Spleen (tissue), 11 donors: ENCODE results near the gene PDE4D. TPM values are rescaled to one million over a fixed set of nuclear protein-coding genes. Genes with fewer than 3 reads are reported as not detected.

Experiments
- DNase-seq: peaks from one replicate; pipeline ENCODE4 v3.0.0-alpha.2; 2020
- H3K27ac ChIP-seq, 8 donors: fragments of 200-600 bp; sonication (generic) in 7 of 8; 1 replicate in 4 of 8; 2 replicates in 4 of 8; pipeline versions ENCODE4 v1.5.0 to v1.8.0; 2016 to 2021; ENCODE audit warnings: inconsistent platforms in 4 of 8, mild to moderate bottlenecking in 4 of 8, moderate library complexity in 1 of 8
- H3K27me3 ChIP-seq, 7 donors: fragments of 200-600 bp; sonication (generic) in 6 of 7; replicated peaks in 1 of 7; 1 replicate in 4 of 7; 2 replicates in 3 of 7; pipeline versions ENCODE4 v1.5.0 to v1.8.0; 2016 to 2021; ENCODE audit warnings: inconsistent platforms in 3 of 7, mild to moderate bottlenecking in 1 of 7
- H3K36me3 ChIP-seq, 6 donors: fragments of 200-600 bp; sonication (generic) in 5 of 6; 1 replicate in 4 of 6; 2 replicates in 2 of 6; pipeline versions ENCODE4 v1.5.0 to v1.8.0; 2016 to 2021; ENCODE audit warnings: inconsistent platforms in 2 of 6
- H3K4me1 ChIP-seq, 6 donors: fragments of 200-600 bp; sonication (generic) in 5 of 6; 1 replicate in 3 of 6; 2 replicates in 3 of 6; pipeline versions ENCODE4 v1.5.0 to v1.8.0; 2016 to 2021; ENCODE audit warnings: inconsistent platforms in 3 of 6
- H3K4me3 ChIP-seq, 8 donors: fragments of 200-600 bp; sonication (generic) in 7 of 8; 1 replicate in 4 of 8; 2 replicates in 4 of 8; pipeline versions ENCODE4 v1.5.0 to v1.8.0; 2016 to 2021; ENCODE audit warnings: inconsistent platforms in 4 of 8, mild to moderate bottlenecking in 4 of 8, moderate library complexity in 2 of 8
- H3K9me3 ChIP-seq, 8 donors: fragments of 200-600 bp; sonication (generic) in 7 of 8; 1 replicate in 4 of 8; 2 replicates in 4 of 8; pipeline versions ENCODE4 v1.5.0 to v1.8.0; 2016 to 2021; ENCODE audit warnings: inconsistent platforms in 4 of 8
- CTCF ChIP-seq, 11 experiments: fragments of 200-600 bp in 7 of 11; fragments of 450-650 bp in 4 of 11; sonication (generic) in 4 of 11; IDR thresholded peaks in 8 of 11; conservative IDR thresholded peaks in 3 of 11; 1 replicate in 7 of 11; 2 replicates in 4 of 11; pipeline versions ENCODE4 v1.4.0 to v1.8.0; 2016 to 2021; ENCODE audit warnings: antibody characterized with exemption in 11 of 11, inconsistent platforms in 4 of 11, mild to moderate bottlenecking in 1 of 11
- POLR2A ChIP-seq, 3 donors: fragments of 450-650 bp; IDR thresholded peaks; one replicate each; pipeline ENCODE4 v1.5.1; 2017; ENCODE audit warnings: antibody characterized with exemption in 3 of 3, mild to moderate bottlenecking in 1 of 3
- POLR2AphosphoS5 ChIP-seq, 3 donors: sonication (generic); formaldehyde crosslinking; IDR thresholded peaks; one replicate each; pipeline ENCODE4 v1.5.1; 2017; ENCODE audit warnings: antibody characterized with exemption in 3 of 3
- WGBS, 5 donors: extraction: QIAGEN DNeasy Blood & Tissue Kit in 3 of 5; methylation state at CpG; one replicate each; pipeline versions ENCODE4 v1.1.5 to v1.1.7; 2013 to 2018; 5-methylcytosine and 5-hydroxymethylcytosine counted together
- intact Hi-C: fragments of 100-400 bp; cut with DNase I; formaldehyde crosslinking; loops from one replicate; pipeline ENCODE4 v1.15.0; 2023; ENCODE audit warnings: low total_unique reads
- polyA plus RNA-seq, 3 donors: library from polyadenylated mRNA; stranded (reverse); fragments of 200-250 nt; gene quantifications; one replicate each; pipeline ENCODE4 v1.2.1, GENCODE V29; 2013
- total RNA-seq, 7 donors: library from RNA; depleted of rRNA in 3 of 7; stranded (reverse); fragments of >200 nt in 3 of 7; fragmentation: NEBNext Ultra II Directional in 4 of 7; extraction: Animal tissue kit (Norgen Biotek cat#: 25700) in 4 of 7; gene quantifications; one replicate each; pipeline versions ENCODE4 v1.1.0 to v1.2.1, GENCODE V29; 2016 to 2021
- donor health status: healthy with polysubstance abuse.
- donor health status: DM: no; HTN: no; CAD: no; lungs with moderate emphysema.
- donor health status: DM: no; HTN: no; CAD: no.
- donor health status: Bipolar disorder and iron deficiency.
- donor health status: healthy.
- donor health status: DM: no; HTN: no; CAD: no.
- donor health status: DM: yes; HTN: yes; CAD: no.

Gene PDE4D
- total and polyA plus RNA-seq, 10 donors = 0.88 to 51.8 (median 18.2) TPM

DNA sequence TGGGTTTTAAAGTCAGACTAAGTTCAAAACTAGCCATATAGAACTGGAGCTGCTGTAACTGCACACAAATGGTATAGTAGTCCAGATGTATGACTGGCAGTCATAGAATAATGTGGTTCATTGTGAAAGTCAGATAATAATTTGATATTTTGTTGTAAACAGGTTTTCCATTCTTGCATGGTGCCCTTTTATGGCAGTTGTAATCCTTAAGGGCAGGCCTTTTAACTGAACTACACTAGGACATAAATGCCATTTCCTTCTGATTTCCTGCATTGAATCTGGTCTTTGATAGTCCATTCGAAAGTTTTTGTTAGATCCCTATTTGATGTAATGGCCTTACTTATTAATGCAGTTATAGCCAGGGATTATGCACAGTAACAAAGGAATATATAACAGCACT is 632.6 kb downstream of the PDE4D start:
- H3K36me3 ChIP-seq = no peaks in the 10 kb centered on the region
- no peaks in the 10 kb centered on the region for H3K9me3 ChIP-seq
- DNase-seq = no peak
- H3K4me1 ChIP-seq = peaks cover 0 to 9% (median 0%) of the 10 kb centered on the region in 6 donors
- H3K27ac ChIP-seq = no peak overlapping the region
- no peak overlapping the region for H3K4me3 ChIP-seq
- intact Hi-C loops = no loop called here
- TF ChIP-seq CTCF (IDR thresholded peaks at IDR 0.05 in 8 of 11, conservative IDR thresholded peaks at IDR 0.05 in 3 of 11) (no peak), POLR2AphosphoS5 (IDR thresholded peaks at IDR 0.05) (no peak), POLR2A (IDR thresholded peaks at IDR 0.05) (no peak)
- 70 to 85% (median 81%) methylated on average over 1 of the region's 1 CpG for WGBS, 5 donors
- H3K27me3 ChIP-seq = no peaks in the 10 kb centered on the region

- Histone ChIP-seq H3K27ac (no peak overlapping the region), H3K27me3 (no peaks in the 10 kb centered on the region), H3K4me1 (peaks cover 0 to 13% (median 0%) of the 10 kb centered on the region in 6 donors), H3K4me3 (no peak overlapping the region), H3K36me3 (no peaks in the 10 kb centered on the region), H3K9me3 (no peaks in the 10 kb centered on the region)
- intact Hi-C loops = no loop called here
- DNase-seq = no peak
- WGBS, 5 donors = 88 to 96% (median 93%) methylated on average over 3 of the region's 3 CpGs
- TF ChIP-seq CTCF (IDR thresholded peaks at IDR 0.05 in 8 of 11, conservative IDR thresholded peaks at IDR 0.05 in 3 of 11) (no peak), POLR2AphosphoS5 (IDR thresholded peaks at IDR 0.05) (no peak), POLR2A (IDR thresholded peaks at IDR 0.05) (no peak)
Observed at GRCh38 chr5:59260200-59260599, 633.3 kb downstream of the PDE4D start.

- H3K9me3 ChIP-seq = no peaks in the 10 kb centered on the region
- H3K4me1 ChIP-seq = peaks cover 0 to 13% (median 0%) of the 10 kb centered on the region in 6 donors
- H3K27ac ChIP-seq = no peak overlapping the region
- DNase-seq = no peak
- no peak for TF ChIP-seq POLR2AphosphoS5 (IDR thresholded peaks at IDR 0.05)
- no peak for TF ChIP-seq POLR2A (IDR thresholded peaks at IDR 0.05)
- TF ChIP-seq CTCF (IDR thresholded peaks at IDR 0.05 in 8 of 11, conservative IDR thresholded peaks at IDR 0.05 in 3 of 11) = no peak
- no peaks in the 10 kb centered on the region for H3K27me3 ChIP-seq
- 70 to 83% (median 77%) methylated on average over 1 of the region's 1 CpG for WGBS, 5 donors
- H3K36me3 ChIP-seq = no peaks in the 10 kb centered on the region
- H3K4me3 ChIP-seq = no peak overlapping the region
- intact Hi-C loops = no loop called here
Observed at GRCh38 chr5:59259237-59259636, 634.3 kb downstream of the PDE4D start.

GRCh38 chr5:59257488-59258400 is 635.8 kb downstream of the PDE4D start:
- no peaks in the 10 kb centered on the region for H3K36me3 ChIP-seq
- H3K9me3 ChIP-seq = no peaks in the 10 kb centered on the region
- intact Hi-C loops = no loop called here
- WGBS, 5 donors = 77 to 91% (median 86%) methylated on average over 4 of the region's 4 CpGs
- H3K27ac ChIP-seq = no peak overlapping the region
- no peak overlapping the region for H3K4me3 ChIP-seq
- H3K4me1 ChIP-seq = peaks cover 0 to 13% (median 0%) of the 10 kb centered on the region in 6 donors
- H3K27me3 ChIP-seq = no peaks in the 10 kb centered on the region
- no peak for DNase-seq
- TF ChIP-seq CTCF (IDR thresholded peaks at IDR 0.05 in 8 of 11, conservative IDR thresholded peaks at IDR 0.05 in 3 of 11) (no peak), POLR2AphosphoS5 (IDR thresholded peaks at IDR 0.05) (no peak)
